NCI-H446 treated with DMSO at 0.1 percent for 48 hours (cell line): ENCODE results near the gene SLC22A3.

ENCODE experiments used
- DNase-seq: peaks from one replicate; lab custom pipeline; 2025; lab: John Stamatoyannopoulos, UW

The SLC22A3 gene

DNA sequence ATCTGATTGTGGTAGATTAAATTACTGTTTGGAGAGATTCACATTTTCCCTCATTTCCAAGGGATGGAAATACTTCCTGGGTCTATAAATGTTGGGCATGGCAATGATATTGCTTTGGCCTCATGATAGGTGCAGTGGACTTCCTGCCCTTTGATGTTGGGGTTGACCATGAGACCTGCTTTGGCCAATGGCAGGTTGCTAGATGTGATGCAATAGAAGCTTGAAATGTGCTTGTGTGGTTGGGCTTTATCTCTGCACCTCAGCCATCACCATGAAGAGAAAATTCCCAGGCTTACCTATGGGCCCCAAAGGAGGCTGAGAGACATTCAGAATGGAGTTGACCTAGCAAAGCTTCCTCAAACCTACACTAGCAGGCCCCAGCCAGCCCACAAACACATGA, 69.4 kb downstream of the SLC22A3 start:
- no peak for DNase-seq

DNA sequence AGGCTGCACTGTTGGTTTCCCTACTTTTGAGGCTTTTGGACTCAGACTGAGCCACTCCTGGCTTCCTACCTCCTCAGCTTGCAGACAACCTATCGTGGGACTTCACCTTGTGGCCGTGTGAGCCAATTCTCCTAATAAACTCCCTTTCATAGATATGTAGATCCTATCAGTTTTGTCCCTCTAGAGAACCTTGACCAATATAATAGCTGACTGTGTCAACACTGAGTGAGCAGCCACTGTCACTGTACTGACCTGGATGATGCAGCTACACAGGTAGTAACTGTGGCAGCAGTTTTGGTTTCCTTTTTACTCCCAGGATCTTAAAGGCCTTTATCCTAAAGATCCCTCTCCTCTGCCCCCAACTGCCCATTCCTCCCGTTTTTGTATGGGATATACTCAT, 70.2 kb downstream of the SLC22A3 start:
- no peak for DNase-seq

DNA sequence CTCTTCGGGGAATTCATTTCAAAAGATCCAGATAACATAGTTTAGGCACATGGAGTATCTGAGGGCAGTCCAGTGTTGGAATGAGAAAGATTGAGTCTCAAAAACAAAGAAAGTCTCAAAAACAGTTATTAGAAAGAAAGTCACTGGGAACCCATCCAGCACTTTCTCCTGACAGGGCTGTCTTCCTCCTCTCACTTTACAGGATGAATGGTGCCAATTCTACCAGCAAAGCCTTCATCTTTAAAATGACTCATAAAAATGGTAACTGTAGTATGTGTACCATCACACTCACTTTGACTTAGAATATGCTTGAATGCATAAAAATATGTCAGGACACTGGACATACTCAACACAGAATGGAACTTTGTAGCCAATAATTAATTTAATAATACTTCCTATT, 71.3 kb downstream of the SLC22A3 start:
- DNase-seq, result no peak

DNA sequence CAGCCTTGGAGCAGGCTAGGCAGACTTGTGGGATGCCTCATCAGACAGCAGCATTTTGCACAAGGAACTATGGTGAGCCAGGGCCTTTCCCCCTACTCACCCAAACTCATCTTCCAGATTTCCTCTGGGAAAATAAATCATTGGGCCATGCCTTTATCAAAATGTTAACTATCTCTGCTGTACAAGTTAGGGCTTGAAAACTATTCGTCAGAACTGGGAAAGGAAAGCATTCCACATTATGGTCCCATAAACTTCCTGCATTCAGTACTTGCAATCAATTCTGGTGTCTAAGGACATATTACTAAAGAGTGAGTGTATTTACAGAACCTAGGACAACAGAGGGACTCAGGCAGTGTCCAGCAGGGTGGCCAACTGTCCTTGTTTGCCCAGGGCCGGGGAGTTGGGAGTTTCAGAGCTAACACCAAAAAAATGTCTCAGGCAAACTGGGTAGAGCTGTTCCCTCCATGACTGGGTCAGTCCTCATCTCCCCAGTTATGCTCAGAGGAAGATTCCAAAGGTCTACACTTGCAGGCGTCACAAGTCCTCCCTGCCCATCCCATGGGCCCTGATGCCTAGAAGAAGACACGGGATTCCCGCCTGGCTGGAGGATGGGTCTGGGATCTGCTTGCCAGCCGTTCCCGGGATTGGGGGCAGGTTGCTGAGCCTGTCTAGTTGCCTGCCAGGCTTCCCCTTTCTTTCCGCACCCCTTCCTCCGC, 72.2 kb downstream of the SLC22A3 start:
- DNase-seq, result no peak

DNA sequence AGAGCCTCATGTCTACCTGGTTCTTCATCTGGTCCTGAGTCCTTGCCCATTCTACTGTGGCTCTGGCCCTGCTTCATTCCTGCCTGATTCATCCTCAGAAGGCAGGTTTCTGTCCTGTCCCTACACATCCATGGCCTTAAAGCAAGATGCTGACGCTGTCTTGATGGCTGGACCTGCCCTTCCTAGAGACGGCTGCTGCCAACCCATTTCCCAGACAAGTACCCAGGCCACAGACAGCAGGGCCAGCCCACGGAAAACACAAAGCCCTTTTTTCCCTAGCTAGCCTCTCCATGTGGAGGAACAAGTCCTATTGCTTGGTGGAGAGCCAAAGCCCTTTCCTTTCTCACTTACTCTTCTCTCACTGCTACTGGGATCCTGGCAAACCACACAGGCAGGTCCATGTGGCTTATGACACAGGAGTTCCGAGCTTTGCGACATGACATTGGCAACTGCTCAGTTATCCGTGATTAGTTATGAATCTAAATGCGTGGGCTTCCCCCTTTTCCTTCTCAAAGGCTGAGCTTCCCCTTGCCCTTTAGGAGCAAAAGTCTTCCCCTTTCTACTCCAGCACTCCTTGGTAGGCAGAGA, 72.9 kb downstream of the SLC22A3 start:
- no peak for DNase-seq

DNA sequence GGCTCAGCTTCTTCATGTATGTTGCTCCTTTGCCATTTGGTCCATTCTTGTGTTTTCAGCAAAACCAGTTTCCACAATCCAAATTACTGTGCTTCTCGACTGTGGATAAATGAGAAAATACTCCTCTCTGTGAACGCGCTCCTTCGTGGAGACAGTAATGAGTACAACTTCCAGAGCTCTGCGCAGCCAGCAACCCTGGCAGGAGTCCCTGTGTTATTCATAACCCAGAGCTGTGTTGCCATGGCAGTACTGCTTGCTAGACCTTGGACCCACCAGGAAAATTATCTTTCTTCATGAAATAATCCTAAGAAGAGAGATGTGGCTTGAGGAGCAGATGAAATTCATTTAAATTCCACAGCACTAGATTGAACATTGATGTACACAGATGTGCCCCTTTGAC, 73.7 kb downstream of the SLC22A3 start:
- DNase-seq, result no peak

DNA sequence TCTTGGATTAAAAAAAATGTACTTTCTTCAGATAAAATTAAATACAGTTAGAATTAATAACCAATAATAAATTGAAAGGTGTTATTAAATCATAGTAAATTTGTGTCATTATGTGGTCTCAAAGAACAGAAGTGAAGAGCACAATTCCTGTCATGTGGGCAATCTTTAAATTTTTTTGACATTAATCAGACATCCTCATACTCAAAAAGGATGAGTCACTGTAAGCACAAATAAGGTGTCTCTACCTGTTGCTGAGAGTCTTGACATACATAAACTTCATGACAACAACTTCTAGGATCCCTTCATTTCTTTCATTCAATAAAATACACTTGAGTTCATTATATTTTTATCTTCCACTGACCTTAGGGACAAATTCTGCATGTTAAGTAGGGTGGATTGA, 76.1 kb downstream of the SLC22A3 start:
- no peak for DNase-seq

DNA sequence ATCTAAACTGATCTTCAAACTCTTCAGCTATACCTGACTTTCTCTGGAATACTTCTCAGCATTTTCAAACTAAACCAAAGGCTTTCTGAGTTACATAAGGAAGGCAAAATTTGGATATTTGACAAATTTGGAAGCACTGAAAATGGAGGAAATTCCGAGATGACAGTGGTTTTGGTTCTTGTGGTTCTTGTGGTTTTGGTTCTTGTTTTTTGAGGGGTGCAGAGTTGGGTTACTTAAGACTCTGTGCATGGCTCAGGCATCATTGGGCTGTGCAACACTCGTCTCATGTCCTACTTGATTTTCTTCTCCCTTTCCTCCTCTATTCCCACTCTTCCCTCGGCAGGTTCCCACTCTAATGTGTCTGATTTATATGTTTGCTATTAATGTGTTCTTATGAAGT, 78.0 kb downstream of the SLC22A3 start:
- DNase-seq, result no peak

DNA sequence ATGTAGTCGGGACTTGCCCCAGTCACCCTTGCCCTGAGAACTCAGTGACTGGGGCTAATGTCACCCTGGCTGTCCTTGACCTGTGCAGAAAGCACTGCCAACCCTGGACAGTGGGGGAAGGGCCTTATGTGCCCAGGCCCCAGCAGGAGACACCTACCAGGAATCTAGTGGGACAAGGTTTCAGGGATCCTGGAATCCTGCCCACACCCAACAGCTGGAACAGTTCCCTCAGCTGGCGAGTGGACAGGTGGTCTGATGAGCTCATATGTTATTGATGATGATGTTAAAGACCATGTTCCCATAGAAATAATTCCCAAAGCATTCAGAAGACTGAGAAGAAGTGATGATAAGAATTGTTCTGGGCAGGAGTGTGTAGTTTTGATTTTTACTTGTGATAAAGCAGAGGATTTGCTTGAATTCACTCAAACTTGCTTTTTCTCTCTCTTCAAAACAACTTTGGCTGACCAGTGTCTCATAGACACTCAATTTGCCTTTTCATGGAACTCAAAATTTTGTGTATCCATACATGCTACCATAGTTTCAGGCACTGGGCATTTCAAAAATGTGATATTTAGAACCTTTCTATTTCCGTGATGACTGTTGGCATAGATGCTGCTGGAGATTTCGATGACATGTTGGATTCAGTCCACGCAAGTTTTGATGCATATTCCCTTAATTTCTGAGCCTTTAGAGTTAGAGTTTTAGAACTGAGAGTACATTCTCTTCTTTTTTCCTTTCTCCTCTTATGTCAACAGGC, 79.3 kb downstream of the SLC22A3 start:
- no peak for DNase-seq

DNA sequence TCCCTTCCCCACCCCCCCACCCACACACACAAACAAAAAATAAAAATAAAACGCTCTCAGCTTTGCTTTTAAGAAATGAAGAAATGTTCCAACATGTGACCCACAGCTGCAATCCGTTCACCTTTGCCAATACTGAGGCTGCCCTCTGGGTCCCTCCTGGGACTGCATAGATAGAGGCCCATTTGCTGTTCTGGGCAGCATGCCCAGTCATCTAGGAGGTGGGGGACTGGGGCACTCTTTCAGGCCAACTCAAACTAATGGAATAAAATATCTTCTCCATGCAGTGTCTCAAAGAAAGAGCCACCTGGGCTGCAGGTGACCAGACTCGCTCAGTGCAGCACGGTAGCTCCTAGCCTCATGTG, 79.9 kb downstream of the SLC22A3 start:
- peak; percentile 17 for DNase-seq

DNA sequence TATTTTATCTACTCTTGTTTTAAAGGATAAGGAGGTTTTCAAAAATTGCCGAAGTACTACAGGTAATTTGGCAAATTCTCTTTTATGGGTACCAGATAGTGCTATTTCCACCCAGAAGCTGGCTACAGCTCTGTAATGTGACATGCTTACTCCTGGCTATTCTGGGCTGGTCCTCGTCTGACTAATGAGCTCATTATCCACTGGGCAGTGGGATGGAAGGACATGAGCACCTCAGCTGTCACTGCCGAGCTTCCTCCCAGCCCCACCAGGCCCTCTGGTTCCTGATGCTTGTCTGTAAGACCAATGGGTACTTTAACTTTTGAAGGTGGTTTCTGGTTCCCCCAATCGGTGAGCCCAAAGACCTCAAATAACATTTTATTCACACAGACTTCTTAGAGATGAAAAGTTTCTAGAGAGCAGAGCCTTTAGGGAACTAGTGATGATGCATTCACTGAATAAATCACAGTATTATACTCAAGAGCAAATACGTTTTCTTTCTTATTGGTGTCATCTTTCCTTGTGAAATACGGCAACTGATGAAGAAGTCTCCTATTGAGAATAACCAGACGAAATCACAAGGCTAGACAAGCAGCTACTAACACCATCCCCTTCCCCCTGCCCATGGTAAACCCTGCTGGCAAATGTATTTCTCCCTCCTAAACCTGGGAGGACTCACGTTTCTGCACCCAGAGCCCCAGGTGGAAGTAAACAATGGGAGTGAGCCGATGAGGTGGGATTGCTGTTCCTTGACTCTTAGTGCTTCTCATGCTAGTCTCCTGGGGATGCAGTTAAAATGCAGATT, 80.8 kb downstream of the SLC22A3 start:
- no peak for DNase-seq

DNA sequence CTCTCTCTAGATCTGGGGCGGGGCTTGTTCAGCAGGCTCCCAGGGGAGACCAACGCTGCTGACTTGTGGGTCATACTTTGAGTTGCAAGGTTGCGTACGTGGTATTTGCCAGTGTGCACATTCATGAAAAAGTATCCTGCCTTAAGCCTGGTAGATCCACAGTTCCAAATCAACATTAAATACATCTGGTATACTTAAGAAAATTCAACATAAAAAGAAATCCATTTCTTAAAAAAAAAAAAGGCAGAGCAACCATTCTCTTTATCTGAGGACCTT, 81.4 kb downstream of the SLC22A3 start:
- DNase-seq, result no peak

DNA sequence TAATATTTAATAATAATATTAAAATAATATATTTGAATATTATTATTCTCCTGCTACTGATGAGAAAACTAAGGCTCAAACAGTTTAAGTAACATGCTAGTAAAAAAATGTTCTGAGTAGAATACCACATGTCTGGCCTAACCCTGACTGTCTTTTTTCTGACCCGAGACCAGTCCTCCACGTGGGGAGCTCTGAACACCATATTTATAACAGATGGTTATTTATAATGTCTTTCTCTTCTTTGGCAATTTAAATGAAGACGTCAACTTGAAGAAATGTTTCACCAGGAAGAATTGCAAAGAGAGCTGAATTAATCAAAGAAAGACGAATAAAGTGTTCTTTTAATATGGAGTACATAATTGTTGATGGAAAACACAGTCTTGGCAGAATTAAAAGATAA, 82.0 kb downstream of the SLC22A3 start:
- DNase-seq, result no peak

DNA sequence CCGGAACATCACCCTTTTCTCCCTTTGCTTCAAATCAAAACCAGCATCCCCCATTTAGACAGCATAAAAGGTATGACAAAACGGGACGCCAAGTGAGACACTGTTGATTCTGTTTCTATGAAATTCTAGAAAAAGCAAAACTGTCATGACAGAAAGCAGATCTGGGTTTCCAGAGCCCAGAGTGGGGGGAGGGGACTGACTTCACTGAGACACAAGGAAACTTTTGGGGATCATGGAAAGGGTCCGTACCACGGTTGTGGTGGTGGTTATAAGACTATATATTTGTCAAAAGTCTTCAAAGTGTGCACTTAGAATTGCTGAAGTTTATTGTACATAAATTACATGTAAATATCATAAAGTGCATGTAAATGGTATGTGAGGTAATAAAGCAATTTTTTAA, 82.6 kb downstream of the SLC22A3 start:
- DNase-seq, result no peak

DNA sequence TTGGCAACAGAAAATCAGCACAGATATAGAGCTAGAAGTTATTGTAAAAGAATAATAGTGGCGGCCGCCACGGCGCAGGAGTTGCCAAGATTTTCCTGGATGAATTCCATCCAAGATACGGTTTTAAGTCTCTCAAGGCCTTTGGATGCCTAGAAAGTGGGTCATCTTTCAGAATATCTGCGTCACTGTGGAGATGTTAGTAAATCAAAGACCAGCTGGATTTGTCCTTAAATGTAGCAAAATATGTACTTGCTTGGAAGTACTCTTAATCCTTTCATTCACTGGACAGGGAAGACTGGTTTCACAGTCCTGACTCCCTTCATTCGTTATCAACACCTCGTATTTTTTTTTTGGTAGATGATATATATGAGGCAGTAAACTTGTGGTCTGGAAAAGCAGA, 83.0 kb downstream of the SLC22A3 start:
- DNase-seq, result no peak

DNA sequence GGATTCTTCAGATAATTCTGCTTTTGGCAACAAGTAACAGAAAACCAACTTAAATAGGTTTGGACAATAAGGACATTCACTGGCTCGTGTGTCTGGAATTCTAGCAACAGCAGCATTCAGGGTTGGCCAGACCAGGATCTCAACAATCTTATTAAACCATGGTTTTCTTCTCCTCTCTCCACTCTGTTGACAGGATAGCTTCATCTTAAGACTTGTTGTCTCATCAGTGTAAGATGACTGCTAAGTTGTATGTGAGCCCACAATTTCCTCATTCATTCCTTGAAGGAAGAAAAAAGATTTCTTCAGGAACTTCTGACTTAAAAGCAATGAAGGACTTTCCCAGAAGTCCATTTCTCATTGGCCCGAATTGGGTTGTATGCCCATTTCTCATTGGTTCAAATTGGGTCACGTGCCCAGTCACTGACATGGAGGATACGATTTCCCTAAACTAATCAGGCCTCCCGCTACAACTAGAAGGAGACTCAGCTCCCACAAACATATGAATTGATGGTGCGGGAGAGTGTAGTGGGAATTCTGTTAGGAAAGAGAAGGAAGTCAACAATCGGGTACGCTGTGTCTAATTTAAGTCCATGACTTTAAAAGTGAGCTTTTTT, 83.7 kb downstream of the SLC22A3 start:
- no peak for DNase-seq

DNA sequence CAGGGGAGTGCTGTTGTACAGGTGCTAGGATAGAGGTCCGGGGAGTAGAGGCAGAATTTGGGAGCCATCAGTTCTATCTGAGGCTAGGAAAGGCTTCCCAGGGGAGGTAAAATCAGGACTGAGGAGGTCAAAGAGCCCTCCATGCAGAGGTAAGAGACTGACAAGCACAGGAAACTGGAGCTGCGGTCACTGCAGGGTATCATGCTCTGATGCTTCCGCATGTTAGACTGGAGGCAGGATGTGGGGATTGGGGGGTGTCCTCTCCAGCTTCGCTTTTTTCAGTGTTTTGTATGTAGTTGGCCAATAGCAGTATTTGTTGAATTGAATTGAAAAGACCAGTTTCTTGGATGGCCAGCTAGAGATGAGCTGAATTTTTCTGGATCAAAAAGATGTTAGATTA, 87.8 kb downstream of the SLC22A3 start:
- no peak for DNase-seq

DNA sequence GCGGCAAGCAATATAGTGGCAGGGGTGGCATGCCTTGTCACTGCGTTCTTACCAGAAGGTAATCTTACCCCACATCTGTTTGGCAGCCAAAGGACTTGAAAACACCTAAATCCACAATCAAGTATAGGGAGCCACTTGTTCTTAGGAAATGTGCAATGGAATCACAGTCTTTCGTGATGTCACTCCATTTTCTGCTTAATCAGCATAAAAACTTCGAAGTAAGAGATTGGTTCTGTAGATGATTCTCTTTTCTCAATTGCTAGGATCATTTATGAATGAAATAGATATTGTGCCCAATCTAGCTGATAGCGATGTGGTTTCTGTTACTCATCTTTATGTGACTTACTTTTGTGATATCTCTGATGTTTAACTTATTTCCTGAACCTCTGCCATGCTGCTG, 89.0 kb downstream of the SLC22A3 start:
- DNase-seq, result no peak

DNA sequence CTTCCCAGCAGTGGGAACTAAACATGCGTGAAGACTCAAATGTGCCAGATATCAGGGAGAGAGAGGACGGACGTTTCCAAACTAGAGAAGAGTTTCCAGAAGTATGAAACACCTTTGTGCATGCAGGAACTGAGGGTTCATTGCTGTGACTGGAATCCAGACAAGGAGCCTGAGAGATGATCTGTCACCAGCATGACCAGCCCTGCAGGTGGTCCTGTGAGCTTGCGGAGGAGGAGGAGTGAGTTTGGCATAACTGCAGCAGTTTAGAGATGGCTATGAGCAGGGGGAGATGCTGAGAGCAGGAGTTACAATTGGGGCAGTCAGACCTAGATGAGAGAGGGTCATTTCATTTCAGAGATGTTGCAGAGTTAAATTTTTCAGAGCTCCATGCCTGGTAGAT, 89.6 kb downstream of the SLC22A3 start:
- no peak for DNase-seq

DNA sequence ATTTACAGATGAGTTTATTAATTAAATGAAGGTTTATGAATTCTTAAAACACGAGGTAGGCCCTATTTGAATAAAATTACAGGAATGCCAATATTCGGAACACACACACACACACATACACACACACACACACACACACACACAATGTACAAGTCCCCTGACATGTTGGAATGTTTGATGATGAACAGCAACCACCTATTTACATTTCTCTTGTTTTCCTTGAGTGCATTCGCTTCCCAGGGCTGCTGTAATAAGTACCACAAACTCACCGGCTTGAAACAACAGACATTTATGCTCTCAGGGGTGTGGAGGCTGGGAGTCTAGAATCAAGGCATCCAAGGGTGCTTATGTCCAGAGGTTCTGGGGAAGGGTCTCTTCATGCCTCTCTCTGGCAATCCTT, 90.3 kb downstream of the SLC22A3 start:
- DNase-seq, result no peak

DNA sequence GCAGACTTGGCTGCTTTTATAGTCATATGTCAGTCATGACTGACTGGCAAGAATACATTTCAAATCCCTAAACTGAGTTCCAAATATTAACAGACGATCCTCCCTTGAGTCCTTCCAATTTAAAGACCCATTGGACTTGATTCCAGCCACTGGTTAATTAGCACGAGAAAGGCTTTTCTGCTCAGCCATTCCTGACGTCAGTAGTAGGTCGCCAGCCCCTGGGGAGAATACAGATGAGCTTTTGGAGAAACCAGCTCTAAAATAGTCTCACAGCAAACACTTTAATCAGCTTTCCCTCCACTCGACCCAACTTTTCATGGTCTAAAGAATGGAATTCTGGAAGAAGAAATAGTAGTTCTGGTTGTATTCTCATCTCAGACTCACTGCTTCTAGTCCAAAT, 91.6 kb downstream of the SLC22A3 start:
- DNase-seq, result no peak

DNA sequence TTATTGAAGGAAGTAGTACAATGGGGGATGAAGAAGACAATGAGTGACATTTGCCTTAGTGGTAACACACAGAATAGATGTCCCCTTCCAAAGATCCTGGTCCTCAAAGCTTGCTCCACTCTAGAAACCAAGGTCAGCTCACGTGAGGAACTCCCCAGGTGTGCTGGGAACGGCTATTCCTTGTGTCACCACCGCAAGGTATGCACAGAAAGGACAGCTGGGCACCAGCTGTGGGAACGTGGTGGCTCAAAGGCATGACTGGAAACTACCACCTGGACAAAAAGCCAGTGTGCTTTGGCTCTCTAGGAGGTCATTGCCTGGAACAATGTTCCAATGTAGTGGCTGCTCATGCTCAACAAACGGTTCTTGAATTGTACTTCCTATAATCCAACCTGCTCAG, 94.0 kb downstream of the SLC22A3 start:
- DNase-seq, result no peak

DNA sequence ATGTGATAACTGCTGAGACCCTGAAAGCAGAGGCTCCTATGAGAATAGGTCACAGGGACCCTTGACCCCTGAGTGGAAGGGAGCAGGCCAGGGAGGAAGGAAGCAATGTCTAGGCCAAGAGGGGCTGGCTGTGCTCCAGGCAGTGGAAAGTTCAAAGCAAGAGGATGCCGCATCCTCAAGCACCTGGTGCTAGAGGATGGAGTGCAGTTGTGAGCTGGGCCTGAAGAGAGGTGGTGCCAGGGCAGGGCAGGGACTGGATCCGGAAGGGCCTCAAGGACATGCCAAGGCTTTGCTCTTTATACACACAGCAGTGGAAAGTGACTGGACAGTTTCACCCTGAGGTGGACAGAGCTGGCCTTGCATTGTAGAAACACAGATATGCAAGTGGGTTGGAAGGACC, 97.0 kb downstream of the SLC22A3 start:
- DNase-seq, result no peak
